NCI-H526 (cell line): ENCODE measurements around the gene ECI1.
"Not testable (repeated sequence)": the region's sequence is repeated elsewhere in the genome, so short reads cannot be mapped to it uniquely, and the experiment has no call there.

Experiments
- DNase-seq, 2 experiments: peaks; one replicate each; lab custom pipeline; 2025; lab: John Stamatoyannopoulos, UW

Gene ECI1

GRCh38 chr16:2210386-2211365 is 40.7 kb downstream of the ECI1 start, which contains the start of gene BRICD5:
Gene BRICD5 (minus strand): TSS chr16:2210863. CDS start chr16:2210833, 30 bp downstream.
- no peak for DNase-seq

- no peak for DNase-seq
These were observed 41.4 kb downstream of the ECI1 start for GRCh38 chr16:2210009-2210332.

GRCh38 chr16:2209258-2210008 is 42.0 kb downstream of the ECI1 start:
- DNase-seq = no peak

- DNase-seq = no peak
These were observed 42.6 kb downstream of the ECI1 start for GRCh38 chr16:2208772-2209171.

GRCh38 chr16:2208308-2208707 is 43.1 kb downstream of the ECI1 start:
- no peak for DNase-seq

GRCh38 chr16:2207872-2208271 is 43.5 kb downstream of the ECI1 start:
- no peak for DNase-seq

- DNase-seq = no peak
These were observed 44.5 kb downstream of the ECI1 start for GRCh38 chr16:2206780-2207433.

- no peak for DNase-seq
These were observed 45.0 kb downstream of the ECI1 start for GRCh38 chr16:2206420-2206779.

- DNase-seq = no peak
These were observed 45.4 kb downstream of the ECI1 start for GRCh38 chr16:2205967-2206313.

GRCh38 chr16:2205104-2205966 is 46.1 kb downstream of the ECI1 start, which contains the start of gene MLST8:
Gene MLST8 (plus strand): TSS chr16:2205454. CDS start chr16:2206086, 632 bp downstream.
- peak; percentile 38 to 84 for DNase-seq

GRCh38 chr16:2204416-2205103 is 46.8 kb downstream of the ECI1 start:
- no peak for DNase-seq

- DNase-seq = not testable (repeated sequence)
These were observed 48.2 kb downstream of the ECI1 start for GRCh38 chr16:2203119-2203688.

GRCh38 chr16:2200313-2200712 is 51.1 kb downstream of the ECI1 start:
- DNase-seq = no peak

- no peak for DNase-seq
These were observed 51.7 kb downstream of the ECI1 start for GRCh38 chr16:2199621-2200139.

- DNase-seq = no peak
These were observed 52.3 kb downstream of the ECI1 start for GRCh38 chr16:2199095-2199494.

- no peak for DNase-seq
These were observed 53.1 kb downstream of the ECI1 start for GRCh38 chr16:2198283-2198682.

- DNase-seq = no peak
These were observed 53.6 kb downstream of the ECI1 start for GRCh38 chr16:2197765-2198164.

- DNase-seq = no peak
These were observed 54.3 kb downstream of the ECI1 start for GRCh38 chr16:2196981-2197511.

- peak in 1 of 2 experiments; percentile 49 for DNase-seq
These were observed 55.0 kb downstream of the ECI1 start, which contains the start of gene CASKIN1 for GRCh38 chr16:2196162-2196980. Gene CASKIN1 (minus strand): TSS chr16:2196605. CDS start chr16:2196432, 173 bp downstream.
